ENCODE measurements around the gene NHS.

The NHS gene

GRCh38 chrX:17355976-17356375 lies 19.0 kb upstream of the NHS start:
- TF ChIP-seq, protein P1, sequence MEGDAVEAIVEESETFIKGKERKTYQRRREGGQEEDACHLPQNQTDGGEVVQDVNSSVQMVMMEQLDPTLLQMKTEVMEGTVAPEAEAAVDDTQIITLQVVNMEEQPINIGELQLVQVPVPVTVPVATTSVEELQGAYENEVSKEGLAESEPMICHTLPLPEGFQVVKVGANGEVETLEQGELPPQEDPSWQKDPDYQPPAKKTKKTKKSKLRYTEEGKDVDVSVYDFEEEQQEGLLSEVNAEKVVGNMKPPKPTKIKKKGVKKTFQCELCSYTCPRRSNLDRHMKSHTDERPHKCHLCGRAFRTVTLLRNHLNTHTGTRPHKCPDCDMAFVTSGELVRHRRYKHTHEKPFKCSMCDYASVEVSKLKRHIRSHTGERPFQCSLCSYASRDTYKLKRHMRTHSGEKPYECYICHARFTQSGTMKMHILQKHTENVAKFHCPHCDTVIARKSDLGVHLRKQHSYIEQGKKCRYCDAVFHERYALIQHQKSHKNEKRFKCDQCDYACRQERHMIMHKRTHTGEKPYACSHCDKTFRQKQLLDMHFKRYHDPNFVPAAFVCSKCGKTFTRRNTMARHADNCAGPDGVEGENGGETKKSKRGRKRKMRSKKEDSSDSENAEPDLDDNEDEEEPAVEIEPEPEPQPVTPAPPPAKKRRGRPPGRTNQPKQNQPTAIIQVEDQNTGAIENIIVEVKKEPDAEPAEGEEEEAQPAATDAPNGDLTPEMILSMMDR (IDR thresholded peaks at IDR 0.05; ENCODE audit: low read length): no peak
- TF ChIP-seq EZH2 (IDR thresholded peaks at IDR 0.05; ENCODE audit: borderline replicate concordance, low read length): no peak
- H2AFZ ChIP-seq (ENCODE audit: low read length): no peak overlapping the region
- no peaks in the 10 kb centered on the region for H3K27me3 ChIP-seq (ENCODE audit: insufficient read depth, low read length)
- H3K4me2 ChIP-seq (ENCODE audit: low read length): no peak overlapping the region
- H3K9me2 ChIP-seq (ENCODE audit: low read depth, low read length): no peaks in the 10 kb centered on the region
- no peaks in the 10 kb centered on the region for H3K36me3 ChIP-seq (ENCODE audit: insufficient read depth, low read length)
- no peaks in the 10 kb centered on the region for H3K9me3 ChIP-seq (ENCODE audit: low read length)
- no peak overlapping the region for H3K4me3 ChIP-seq (ENCODE audit: low read depth, low read length, poor library complexity, severe bottlenecking)
- no peaks in the 10 kb centered on the region for H4K20me1 ChIP-seq (ENCODE audit: insufficient read depth, low read length)
- no peak overlapping the region for H3K27ac ChIP-seq (ENCODE audit: low read depth, low read length, poor library complexity, severe bottlenecking)
- H3K4me1 ChIP-seq (ENCODE audit: insufficient read depth, low read length, severe bottlenecking): no peaks in the 10 kb centered on the region
- H3F3A ChIP-seq (ENCODE audit: insufficient read depth, low read length): no peaks in the 10 kb centered on the region
- H3K9ac ChIP-seq (ENCODE audit: low read length): no peak overlapping the region
- no peaks in the 10 kb centered on the region for H3K79me2 ChIP-seq (ENCODE audit: insufficient read depth, low read length)

DNA sequence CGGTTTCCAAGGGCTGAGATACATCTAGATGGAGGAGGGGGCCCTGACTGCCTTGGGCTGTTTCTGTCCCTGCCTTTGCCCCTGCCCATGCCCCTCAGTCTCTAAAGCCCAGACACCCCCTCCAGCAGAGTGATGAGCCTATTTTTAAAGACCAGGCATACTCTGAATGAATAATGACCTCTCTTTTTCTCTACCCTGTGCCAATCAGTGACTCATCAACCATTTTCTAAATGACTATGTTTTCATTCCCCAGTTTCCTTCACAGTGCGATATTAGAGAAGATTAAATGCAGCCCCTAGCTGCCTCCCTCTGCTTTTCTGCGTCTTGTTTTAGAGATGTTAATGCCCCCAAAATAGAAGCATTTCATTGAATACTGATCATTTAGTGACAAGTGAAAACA lies 15.5 kb upstream of the NHS start:
- H3K9me3 ChIP-seq (ENCODE audit: low read length): no peaks in the 10 kb centered on the region
- H3F3A ChIP-seq (ENCODE audit: insufficient read depth, low read length): no peaks in the 10 kb centered on the region
- H3K9me2 ChIP-seq (ENCODE audit: low read depth, low read length): no peaks in the 10 kb centered on the region
- no peaks in the 10 kb centered on the region for H3K27me3 ChIP-seq (ENCODE audit: insufficient read depth, low read length)
- H2AFZ ChIP-seq (ENCODE audit: low read length): no peak overlapping the region
- no peak overlapping the region for H3K4me3 ChIP-seq (ENCODE audit: low read depth, low read length, poor library complexity, severe bottlenecking)
- no peak overlapping the region for H3K9ac ChIP-seq (ENCODE audit: low read length)
- H3K36me3 ChIP-seq (ENCODE audit: insufficient read depth, low read length): no peaks in the 10 kb centered on the region
- no peak overlapping the region for H3K4me2 ChIP-seq (ENCODE audit: low read length)
- no peaks in the 10 kb centered on the region for H3K4me1 ChIP-seq (ENCODE audit: insufficient read depth, low read length, severe bottlenecking)
- no peak overlapping the region for H3K27ac ChIP-seq (ENCODE audit: low read depth, low read length, poor library complexity, severe bottlenecking)
- TF ChIP-seq, protein P1 (IDR thresholded peaks at IDR 0.05; ENCODE audit: low read length): no peak
- no peak for TF ChIP-seq EZH2 (IDR thresholded peaks at IDR 0.05; ENCODE audit: borderline replicate concordance, low read length)
- no peaks in the 10 kb centered on the region for H4K20me1 ChIP-seq (ENCODE audit: insufficient read depth, low read length)
- H3K79me2 ChIP-seq (ENCODE audit: insufficient read depth, low read length): no peaks in the 10 kb centered on the region

DNA sequence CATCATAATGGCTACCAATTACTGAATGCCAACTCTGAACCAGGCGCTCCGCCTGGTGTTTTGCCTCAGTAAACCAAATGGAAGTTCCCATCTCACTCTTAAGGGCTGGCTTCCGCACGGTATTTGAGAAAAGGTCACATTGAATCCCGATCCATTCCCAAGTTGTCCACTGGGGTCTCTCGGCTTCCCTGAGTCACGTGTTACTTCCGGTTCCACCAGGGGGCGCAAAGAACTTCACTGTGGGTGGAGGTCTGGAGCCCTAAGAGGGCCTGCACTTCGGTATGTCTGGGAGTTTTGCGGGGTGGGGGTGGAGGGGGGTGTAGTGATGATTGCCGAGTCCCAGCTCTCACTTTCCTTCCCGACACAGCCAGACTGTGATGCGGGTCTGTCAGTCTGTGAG lies 13.4 kb upstream of the NHS start:
- Histone ChIP-seq H3K27ac (ENCODE audit: low read depth, low read length, poor library complexity, severe bottlenecking) (no peak overlapping the region), H3K9me3 (ENCODE audit: low read length) (no peaks in the 10 kb centered on the region), H3K4me3 (ENCODE audit: low read depth, low read length, poor library complexity, severe bottlenecking) (no peak overlapping the region), H3K4me1 (ENCODE audit: insufficient read depth, low read length, severe bottlenecking) (no peaks in the 10 kb centered on the region), H3K27me3 (ENCODE audit: insufficient read depth, low read length) (no peaks in the 10 kb centered on the region), H3K4me2 (ENCODE audit: low read length) (no peak overlapping the region), H3F3A (ENCODE audit: insufficient read depth, low read length) (no peaks in the 10 kb centered on the region), H3K36me3 (ENCODE audit: insufficient read depth, low read length) (no peaks in the 10 kb centered on the region), H3K9ac (ENCODE audit: low read length) (no peak overlapping the region), H3K79me2 (ENCODE audit: insufficient read depth, low read length) (no peaks in the 10 kb centered on the region), H3K9me2 (ENCODE audit: low read depth, low read length) (no peaks in the 10 kb centered on the region), H2AFZ (ENCODE audit: low read length) (no peak overlapping the region), H4K20me1 (ENCODE audit: insufficient read depth, low read length) (no peaks in the 10 kb centered on the region)
- TF ChIP-seq EZH2 (IDR thresholded peaks at IDR 0.05; ENCODE audit: borderline replicate concordance, low read length): no peak
- TF ChIP-seq, protein P1 (IDR thresholded peaks at IDR 0.05; ENCODE audit: low read length): peak; percentile 23; the same call in 1 of the 2 replicates

Data from OCI-LY1 (cell line).